Stimulated activated CD4-positive, alpha-beta T cell treated with anti-CD3 and anti-CD28 coated beads, Interleukin-15, amount 100 ng/mL, for 48 hours (primary cell): ENCODE results near the gene ZNF846.
"Not testable (repeated sequence)": the region's sequence is repeated elsewhere in the genome, so short reads cannot be mapped to it uniquely, and the experiment has no call there.

Experiments used
- DNase-seq, 2 donors: peaks; one replicate each; pipeline ENCODE4 v3.0.0-alpha.2; 2020; ENCODE audit warnings: low read depth in 2 of 2

ZNF846 gene

DNA sequence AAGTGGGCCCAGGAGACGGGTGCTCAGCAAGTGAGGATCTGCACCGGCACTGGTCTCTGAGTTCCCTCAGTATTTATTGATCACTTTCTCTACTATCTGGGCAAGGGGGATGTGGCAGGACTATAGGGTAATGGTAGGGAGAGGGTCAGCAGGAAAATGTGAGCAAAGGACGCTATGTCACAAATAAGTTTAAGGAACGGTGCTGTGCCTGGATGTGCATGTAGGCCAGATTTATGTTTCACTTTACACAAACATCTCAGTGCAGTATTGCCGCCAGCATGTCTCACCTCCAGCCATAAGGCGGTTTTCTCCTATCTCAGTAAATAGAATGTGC is 15.6 kb upstream of the ZNF846 start:
- not testable (repeated sequence) for DNase-seq

DNA sequence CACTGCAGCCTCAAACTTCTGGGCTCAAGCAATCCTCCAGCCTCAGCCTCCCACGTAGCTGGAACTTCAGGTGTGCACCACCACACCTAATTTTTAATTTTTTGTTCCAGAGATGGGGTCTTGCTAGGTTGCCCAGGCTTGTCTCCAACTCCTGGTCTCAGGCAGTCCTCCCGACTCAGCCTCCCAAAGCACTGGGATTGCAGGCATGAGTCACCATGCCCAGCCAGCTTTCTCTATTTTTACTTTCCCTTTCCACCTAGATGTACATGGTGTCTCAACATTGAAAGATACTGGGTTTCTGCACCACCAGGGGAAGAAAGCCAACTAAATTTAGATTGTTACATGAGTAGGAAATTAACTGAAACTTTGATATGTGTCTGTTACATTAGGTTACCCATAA is 13.8 kb upstream of the ZNF846 start:
- no peak for DNase-seq

DNA sequence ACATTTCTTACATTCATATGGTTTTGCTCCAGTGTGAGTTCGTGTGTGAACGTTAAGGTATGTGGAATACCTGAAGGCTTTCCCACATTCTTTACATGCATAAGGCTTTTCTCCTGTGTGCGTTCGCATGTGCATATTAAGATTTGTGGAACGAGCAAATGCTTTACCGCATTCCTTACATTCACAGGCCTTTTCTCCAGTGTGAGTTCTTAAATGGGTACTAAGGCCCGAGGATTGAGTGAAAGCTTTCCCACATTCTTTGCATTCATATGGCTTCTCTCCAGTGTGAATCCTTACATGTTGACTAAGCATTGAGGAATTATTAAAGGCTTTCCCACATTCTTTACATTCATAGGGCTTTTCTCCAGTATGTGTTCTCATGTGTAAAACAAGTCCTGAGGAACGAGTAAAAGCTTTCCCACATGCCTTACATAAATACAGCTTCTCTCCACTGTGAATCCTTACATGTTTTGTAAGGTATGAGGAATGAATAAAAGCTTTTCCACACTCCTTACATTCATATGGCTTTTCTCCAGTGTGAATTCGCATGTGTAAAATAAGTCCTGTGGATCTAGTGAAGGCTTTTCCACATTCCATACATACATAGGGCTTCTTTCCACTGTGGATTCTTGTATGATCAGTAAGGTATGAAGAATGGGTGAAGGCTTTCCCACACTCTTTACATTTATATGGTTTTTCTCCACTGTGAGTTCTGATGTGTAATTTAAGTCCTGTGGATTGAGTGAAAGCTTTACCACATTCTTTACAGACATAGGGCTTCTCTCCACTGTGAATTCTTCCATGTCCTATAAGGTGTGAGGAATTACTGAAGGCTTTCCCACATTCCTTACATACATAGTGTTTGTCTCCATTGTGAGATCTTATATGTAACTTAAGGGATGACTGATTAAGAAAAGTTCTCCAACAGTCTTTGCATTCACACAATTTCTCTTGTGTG is 10.7 kb downstream of the ZNF846 start:
- no peak for DNase-seq

DNA sequence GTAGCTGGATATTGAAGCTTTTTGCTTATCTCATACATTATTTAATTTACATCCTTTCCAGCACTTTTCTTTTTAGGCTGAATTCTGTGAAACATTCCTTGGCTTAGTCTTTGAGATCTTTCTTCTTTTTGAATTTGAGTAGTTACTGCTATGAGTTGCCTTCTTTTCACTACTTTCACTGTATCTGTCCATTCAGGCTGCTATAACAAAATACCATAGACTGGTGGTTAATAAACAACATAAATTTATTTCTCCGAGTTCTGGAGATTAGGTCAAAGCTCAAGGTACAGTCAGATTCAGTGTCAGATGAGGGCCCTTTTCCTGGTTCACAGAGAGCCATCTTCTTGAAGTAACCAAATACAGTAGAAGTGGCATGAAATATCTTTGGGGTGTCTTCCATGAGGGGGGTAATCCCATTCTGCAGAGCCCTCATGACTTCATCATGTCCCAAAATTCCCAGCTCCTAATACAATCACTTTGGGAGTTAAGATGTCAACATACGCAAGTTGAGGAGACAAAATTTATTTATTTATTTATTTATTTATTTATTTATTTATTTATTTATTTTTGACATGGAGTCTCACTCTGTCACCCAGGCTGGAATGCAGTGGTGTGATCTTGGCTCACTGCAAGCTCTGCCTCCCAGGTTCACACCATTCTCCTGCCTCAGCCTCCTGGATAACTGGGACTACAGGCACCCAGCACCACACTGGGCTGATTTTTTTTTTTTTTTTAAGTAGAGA is 15.7 kb downstream of the ZNF846 start:
- no peak for DNase-seq

DNA sequence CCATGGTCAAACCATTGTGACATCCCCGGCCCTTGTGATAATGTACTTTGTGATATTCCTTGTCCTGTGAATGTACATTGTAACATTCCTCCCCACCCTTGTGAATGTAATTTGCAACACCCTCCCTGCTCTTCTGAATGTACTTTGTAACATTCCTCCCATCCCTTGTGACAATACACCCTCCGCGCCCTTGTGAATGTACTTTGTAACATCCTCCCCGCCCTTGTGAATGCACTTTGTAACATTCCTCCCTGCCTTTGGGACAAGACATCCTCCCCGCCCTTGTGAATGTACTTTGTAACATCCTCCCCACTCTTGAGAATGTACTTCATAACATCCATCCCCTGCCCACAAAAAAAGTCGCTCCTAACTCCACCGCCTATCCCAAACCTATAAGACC is 17.1 kb downstream of the ZNF846 start:
- DNase-seq, result no peak

DNA sequence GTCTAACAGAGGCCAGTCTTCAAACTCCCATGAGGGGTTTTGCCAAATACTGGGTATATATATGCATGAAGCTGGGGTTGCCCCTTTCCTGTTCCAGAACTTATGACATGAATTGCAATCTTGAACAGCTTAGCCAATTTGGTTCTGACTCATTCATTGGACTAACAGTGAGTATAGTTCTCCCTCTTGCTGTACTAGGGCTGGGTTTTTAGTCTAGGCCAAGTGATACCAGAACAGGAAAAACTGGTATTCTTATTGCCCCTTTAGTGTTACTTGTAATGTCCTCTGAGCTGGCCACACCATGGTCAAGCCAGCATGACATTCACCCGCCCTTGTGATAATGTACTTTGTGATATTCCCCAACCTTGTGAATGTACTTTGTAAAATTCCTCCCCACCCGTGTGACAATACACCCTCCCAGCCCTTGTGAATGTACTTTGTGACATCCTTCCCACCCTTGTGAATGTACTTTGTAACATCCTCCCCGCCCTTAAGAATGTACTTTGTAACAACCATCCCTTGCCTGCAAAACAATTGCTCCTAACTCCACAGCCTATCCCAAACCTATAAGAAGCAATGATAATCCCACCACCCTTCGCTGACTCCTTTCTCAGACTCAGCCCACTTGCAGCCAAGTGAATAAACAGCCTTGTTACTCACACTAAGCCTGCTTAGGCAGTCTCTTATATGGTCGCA is 26.9 kb downstream of the ZNF846 start:
- DNase-seq, result no peak

DNA sequence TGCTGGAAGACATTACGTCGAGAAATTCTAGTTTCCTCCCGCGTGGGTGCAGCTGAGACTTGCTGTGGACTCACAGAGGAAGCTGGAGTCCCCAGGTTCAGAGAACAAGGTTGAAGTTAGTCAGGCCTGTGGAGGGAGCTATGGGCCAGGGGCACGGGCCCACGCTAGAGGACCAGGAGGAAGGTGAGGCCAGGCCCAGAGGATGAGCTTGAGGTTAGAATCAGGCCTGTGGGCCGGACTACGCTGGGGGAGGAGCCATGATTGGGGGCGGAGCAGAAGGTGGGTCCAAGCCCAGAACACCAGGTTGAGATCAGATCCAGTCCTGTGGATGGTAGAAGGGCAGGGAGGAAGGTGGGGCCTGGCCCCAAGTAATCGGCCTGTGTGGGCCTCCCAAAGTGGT is 32.6 kb downstream of the ZNF846 start:
- no peak for DNase-seq

DNA sequence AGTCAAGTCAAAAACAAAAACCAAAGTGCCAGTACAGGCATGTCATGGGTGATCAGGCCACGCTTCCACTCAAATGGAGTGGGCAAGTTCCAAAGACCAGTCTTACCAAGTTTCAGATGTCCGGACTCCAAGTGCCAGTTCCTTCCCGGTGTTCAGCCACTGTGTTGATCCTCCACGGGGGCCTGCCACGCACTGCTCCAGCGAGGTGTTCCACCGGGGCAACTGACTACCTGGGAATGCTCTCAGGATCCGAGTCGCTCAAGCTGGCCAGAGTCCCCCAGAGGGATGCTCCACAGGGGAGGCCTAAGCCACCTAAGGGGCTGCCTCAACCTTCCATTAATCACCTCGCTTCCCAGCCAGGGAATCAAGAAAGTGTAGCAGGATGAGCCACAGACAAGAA is 38.5 kb downstream of the ZNF846 start:
- not testable (repeated sequence) for DNase-seq

DNA sequence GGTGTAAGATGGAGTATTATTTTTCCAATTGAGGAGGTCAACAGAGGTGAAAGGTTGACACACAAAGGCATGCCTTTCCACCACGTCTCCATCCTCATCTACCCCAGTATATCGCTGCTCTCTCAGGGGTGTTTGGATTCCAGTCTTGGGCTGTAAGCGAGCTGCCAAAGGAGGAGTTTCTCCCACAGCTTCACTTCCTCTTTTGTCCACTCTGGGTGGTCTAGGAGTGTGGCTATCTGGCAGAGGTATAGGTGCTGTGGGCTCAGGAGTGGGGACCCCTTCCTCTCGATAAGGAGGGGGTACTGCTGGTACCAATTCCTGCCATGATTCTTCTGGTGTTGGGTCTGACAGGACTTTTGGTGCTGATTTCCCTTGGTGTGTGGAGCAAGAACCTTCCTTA is 39.4 kb downstream of the ZNF846 start:
- no peak for DNase-seq

DNA sequence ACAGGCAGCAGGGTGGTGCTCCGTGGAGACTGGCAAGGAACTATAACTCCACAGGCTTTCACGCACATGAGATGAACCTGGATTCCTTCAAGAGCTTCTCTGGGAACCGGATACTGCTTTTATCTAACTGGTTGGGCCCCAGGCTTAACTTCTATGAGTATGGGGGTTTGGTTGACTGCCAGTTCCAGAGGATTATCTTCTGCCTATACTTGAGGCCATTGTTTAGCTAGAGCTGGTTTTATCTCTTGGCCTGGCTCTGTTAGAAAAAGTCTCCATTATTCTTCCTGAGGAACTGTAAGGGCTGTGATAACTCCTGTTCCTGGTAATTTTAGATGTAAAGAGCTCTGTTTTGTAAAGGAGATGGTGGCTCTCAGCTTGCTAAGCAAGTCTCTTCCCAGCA is 40.9 kb downstream of the ZNF846 start:
- no peak for DNase-seq

DNA sequence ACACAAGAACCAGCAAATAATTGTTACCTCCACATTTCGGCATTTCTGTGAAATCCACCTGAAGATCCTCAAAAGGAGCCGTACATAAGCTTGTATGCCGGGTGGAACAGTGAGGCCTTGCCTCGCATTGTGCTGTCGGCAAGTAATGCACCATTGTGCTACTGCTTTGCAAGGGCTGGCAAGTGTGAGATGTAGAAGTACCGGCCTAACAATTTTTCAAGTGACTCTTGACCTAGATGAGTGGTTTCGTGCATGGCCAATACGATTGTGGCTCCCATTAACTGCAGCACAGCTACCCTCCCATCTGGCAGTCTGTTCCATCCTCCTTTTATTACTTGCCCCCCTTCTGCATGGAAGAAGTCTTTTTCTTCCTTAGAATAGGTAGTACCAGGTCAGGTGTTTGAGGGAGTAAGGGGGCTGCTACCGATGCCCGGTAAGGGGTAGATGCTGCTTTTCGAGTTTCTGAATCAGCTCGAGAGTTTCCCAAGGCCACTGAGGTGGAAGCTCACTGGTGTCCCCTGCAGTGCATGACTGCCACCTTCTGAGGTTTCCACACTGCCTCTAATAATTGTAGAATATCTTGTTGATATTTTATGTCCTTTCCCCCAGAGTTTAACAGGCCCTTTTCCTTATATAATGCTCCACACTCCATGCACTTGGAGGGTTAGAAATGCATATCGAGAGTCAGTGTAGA is 42.9 kb downstream of the ZNF846 start:
- not testable (repeated sequence) for DNase-seq

DNA sequence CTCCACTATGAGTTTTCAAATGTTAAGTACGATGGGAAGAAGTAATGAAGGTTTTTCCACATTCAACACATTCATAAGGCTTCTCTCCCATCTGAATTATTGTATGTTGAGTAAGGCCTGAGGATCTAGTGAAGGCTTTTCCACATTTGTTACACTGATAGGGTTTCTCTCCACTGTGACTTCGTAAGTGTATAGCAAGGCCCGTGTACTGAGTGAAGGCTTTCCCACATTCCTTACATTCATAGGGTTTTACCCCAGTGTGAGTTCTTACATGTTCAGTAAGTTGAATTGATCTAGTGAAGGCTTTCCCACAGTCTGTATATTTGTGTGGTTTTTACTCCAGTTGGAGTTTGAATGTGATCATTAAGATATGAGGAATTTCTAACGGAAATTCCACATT is 44.4 kb downstream of the ZNF846 start:
- DNase-seq, result no peak

DNA sequence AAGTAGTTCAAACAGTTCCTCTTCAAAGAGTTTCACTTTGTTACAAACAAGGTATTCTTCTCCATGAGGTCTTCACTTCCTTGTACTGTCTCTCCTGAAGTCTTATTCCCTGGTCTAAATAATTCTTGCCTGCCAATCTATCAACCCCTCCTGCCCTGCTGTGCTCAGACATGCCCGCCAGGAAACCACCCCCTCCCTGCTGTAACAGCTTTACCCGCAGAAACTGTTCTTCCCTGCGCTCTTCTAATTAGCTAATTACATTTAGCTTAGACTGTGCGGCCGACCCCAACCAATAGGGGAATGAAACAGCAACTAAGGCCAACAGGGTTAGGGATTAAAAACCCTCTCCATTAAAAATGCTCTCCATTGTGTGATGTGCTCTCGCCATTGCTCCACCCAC is 46.7 kb downstream of the ZNF846 start:
- no peak for DNase-seq

DNA sequence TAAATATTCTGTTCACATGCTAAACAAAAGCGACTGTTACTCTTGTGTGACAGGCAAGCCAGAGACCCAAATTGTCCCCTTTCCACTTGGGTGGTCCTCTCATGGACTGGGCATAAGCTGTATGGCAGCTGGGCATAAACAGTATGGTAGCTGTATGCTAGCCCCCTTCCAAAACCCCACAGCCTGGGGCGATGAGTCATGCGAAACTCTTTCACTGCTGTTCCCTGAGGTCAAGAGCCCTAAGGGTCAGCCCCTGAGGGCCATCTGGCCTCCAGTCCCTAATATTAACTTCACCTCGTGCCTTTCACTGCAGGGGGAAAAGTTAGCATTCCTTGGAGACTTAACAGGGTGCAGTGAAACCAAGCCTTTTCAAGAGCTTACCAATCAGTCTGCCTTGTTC is 48.0 kb downstream of the ZNF846 start:
- no peak for DNase-seq

DNA sequence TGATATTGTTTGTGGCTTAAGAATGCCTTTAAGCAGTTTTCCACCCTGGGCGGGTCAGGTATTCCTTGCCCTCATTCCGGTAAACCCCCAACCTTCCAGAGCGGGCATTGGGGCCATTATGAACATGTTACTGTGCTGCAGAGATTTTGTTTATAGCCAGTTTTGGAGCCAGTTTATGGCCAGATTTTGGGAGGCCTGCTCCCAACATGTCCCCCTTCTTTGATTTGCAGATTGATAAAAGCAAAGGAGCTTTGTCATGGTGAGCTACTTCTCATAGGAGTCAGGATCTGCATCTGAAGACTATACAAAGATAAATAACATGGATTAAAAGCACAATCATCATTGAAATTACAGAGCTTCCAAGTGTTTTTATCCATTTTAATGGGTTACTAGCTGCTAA is 56.7 kb downstream of the ZNF846 start:
- no peak for DNase-seq

DNA sequence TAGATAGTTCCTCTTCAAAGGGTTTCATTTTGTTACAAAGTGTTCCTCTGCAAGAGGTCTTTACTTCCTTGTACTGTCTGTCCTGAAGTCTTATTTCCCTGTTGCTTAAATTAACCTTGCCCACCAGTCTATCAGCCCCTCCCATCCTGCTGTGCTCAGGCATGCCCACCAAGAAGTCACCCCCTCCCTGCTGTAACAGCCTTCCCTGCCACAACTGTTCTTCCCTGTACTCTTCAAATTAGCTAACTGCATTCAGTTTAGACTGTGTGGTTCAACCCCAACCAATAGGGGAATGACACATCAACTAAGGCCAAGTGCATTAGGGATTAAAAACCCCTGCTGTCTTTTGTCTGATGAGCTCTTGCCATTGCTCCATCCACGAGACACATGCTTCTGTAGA is 59.2 kb downstream of the ZNF846 start:
- DNase-seq, result no peak

DNA sequence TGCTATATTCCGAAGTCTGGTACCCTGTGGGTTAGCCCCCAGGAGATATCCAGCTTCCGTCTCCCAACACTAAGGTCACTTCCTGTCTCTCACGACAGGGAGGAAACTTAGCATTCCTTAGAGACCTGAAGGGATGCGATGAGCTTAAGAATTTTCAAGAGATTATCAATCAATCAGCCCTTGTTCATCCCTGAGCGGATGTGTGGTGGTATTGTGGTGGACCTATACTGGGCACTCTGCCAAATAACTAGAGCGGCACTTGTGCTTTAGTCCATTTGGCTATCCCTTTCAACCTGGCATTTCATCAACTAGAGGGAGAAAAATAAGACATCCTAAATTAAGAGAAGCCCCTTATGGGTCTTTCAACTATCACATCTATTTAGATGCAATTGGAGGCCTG is 62.7 kb downstream of the ZNF846 start:
- no peak for DNase-seq

DNA sequence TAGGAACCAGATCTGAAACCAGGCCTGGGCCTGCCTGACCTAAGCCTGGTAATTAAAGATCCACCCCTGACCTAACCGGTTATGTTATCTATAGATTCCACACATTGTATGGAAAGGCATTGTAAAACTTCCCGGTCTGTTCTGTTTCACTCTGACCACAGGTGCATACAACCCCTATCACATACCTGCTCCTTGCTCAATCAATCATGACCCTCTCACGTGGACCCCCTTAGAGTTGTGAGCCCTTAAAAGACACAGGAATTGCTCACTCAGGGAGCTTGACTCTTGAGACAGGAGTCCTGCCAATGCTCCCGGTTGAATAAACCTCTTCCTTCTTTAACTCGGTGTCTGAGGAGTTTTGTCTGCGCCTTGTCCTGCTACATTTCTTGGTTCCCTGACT is 66.4 kb downstream of the ZNF846 start:
- DNase-seq, result no peak
